Skeletal muscle tissue (tissue), 4 donors: Measurements from ENCODE around the gene NUAK1. TPM values are rescaled to one million over a fixed set of nuclear protein-coding genes. Genes with fewer than 3 reads are reported as not detected.

ENCODE experiments used
- H3K27ac ChIP-seq: one replicate; pipeline ENCODE4 v1.7.0; 2013; ENCODE audit warnings: mild to moderate bottlenecking, low read depth, low read length, inconsistent platforms
- H3K27me3 ChIP-seq, 3 donors: one replicate each; pipeline ENCODE4 v1.7.0; 2013; ENCODE audit warnings: low read length in 3 of 3; ENCODE audit not compliant: control insufficient read depth in 3 of 3, insufficient read depth in 3 of 3
- H3K36me3 ChIP-seq, 3 donors: one replicate each; pipeline ENCODE4 v1.7.0; 2013; ENCODE audit warnings: low read length in 3 of 3; ENCODE audit not compliant: control insufficient read depth in 3 of 3, insufficient read depth in 3 of 3
- H3K4me1 ChIP-seq, 3 donors: one replicate each; pipeline ENCODE4 v1.7.0; 2013; ENCODE audit warnings: low read length in 3 of 3, mild to moderate bottlenecking in 3 of 3; ENCODE audit not compliant: control insufficient read depth in 3 of 3, insufficient read depth in 3 of 3
- H3K4me3 ChIP-seq, 3 donors: one replicate each; pipeline ENCODE4 v1.7.0; 2013; ENCODE audit warnings: low read length in 3 of 3
- H3K9ac ChIP-seq, 3 donors: one replicate each; pipeline ENCODE4 v1.7.0; 2013; ENCODE audit warnings: low read length in 3 of 3, mild to moderate bottlenecking in 3 of 3, moderate library complexity in 2 of 3, low read depth in 1 of 3
- H3K9me3 ChIP-seq, 3 donors: one replicate each; pipeline ENCODE4 v1.7.0; 2013; ENCODE audit warnings: low read length in 3 of 3; ENCODE audit not compliant: control insufficient read depth in 3 of 3
- total RNA-seq: library from RNA; depleted of rRNA; stranded (reverse); fragments of >200 nt; gene quantifications from one replicate; pipeline ENCODE4 v1.2.3, GENCODE V29; 2014
- donor health status: Osteomylitis.

NUAK1 gene
- total RNA-seq, 1 donor from 2014 or later: 9.4 TPM

- Histone ChIP-seq H3K4me3 (peak overlapping the region in 1 of 3 donors; percentile 15), H3K4me1 (peaks cover 51 to 70% (median 63%) of the 10 kb centered on the region in 3 donors), H3K36me3 (no peaks in the 10 kb centered on the region), H3K27ac (peak overlapping the region; percentile 72), H3K9ac (peak overlapping the region; percentile 51 to 54 (median 51)), H3K27me3 (no peaks in the 10 kb centered on the region), H3K9me3 (no peaks in the 10 kb centered on the region)
Measured at GRCh38 chr12:106113824-106114446, 24.8 kb downstream of the NUAK1 start.

DNA sequence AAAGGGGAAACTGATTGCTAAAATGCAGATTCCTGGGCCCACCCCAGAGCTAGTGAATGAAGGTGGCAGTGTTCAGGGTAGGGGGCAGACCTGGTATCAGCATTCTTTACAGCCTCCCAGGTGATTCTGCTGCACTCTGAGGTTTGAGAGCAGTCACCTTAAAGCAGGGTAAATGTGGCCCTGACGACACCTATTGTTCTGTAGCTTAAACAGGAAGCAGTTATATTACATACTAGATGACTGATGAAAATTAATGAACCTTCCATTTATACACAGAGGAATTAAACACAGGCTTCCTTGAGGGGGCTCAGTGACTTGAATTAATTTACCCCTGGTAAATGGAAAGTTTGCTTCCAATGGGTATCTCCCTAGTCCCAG is 25.3 kb downstream of the NUAK1 start:
- H3K36me3 ChIP-seq: no peaks in the 10 kb centered on the region
- H3K27me3 ChIP-seq: no peaks in the 10 kb centered on the region
- peak overlapping the region; percentile 72 for H3K27ac ChIP-seq
- peak overlapping the region in 1 of 3 donors; percentile 35 for H3K4me3 ChIP-seq
- peak overlapping the region; percentile 39 to 54 (median 51) for H3K9ac ChIP-seq
- H3K9me3 ChIP-seq: no peaks in the 10 kb centered on the region
- peaks cover 50 to 75% (median 64%) of the 10 kb centered on the region in 3 donors for H3K4me1 ChIP-seq

GRCh38 chr12:106113042-106113441 is 25.7 kb downstream of the NUAK1 start:
- peaks cover 50 to 76% (median 64%) of the 10 kb centered on the region in 3 donors for H3K4me1 ChIP-seq
- H3K27ac ChIP-seq: peak overlapping the region; percentile 72
- H3K4me3 ChIP-seq: peak overlapping the region in 1 of 3 donors; percentile 35

DNA sequence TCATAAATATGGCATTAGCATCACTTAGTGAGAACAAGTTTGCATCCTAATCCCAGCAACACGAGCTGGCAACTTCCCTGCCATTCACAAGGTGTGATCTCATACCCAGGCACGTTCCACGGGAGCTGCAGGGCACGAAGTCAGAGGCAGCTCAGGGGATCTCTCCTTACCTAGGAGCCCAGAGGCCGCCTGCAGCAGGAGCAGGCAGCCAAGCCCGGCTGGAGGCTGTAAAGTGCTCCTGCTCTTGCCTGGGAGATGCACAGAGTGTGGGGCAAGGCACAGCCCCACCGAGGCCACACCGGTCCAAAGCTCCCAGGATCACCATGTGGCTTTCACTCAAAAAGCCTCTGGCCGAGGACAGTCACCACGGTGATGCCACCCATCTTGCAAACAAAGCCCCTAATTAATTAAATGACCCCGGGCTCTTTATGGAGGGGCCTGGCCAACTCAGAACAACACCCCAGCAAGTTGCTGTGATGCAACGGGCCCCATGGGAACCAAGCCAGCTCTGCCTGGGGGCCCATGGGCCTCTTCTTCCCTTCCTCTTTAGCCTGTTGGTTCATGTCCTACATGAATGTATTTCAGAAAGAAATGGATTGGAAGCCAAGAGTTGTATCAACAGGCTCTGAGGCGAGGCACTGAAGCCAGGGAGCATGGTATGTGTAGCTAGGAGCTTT is 26.5 kb downstream of the NUAK1 start:
- H3K27ac ChIP-seq: no peak overlapping the region
- no peak overlapping the region for H3K4me3 ChIP-seq
- no peak overlapping the region for H3K9ac ChIP-seq
- no peaks in the 10 kb centered on the region for H3K27me3 ChIP-seq
- no peaks in the 10 kb centered on the region for H3K9me3 ChIP-seq
- H3K36me3 ChIP-seq: no peaks in the 10 kb centered on the region
- peaks cover 49 to 81% (median 67%) of the 10 kb centered on the region in 3 donors for H3K4me1 ChIP-seq

More at GRCh38 chr12:106113042-106113441, 25.7 kb downstream of the NUAK1 start:
- H3K36me3 ChIP-seq: no peaks in the 10 kb centered on the region
- H3K27me3 ChIP-seq: no peaks in the 10 kb centered on the region
- H3K9ac ChIP-seq: peak overlapping the region in 2 of 3 donors; percentile 39 to 40
- H3K9me3 ChIP-seq: no peaks in the 10 kb centered on the region

- no peak overlapping the region for H3K9ac ChIP-seq
- H3K36me3 ChIP-seq: peaks cover 0 to under 1% (median 0%) of the 10 kb centered on the region in 3 donors
- no peaks in the 10 kb centered on the region for H3K9me3 ChIP-seq
- no peaks in the 10 kb centered on the region for H3K27me3 ChIP-seq
- no peak overlapping the region for H3K27ac ChIP-seq
- no peak overlapping the region for H3K4me3 ChIP-seq
- peaks cover 56 to 81% (median 78%) of the 10 kb centered on the region in 3 donors for H3K4me1 ChIP-seq
Measured at GRCh38 chr12:106110626-106111300, 28.0 kb downstream of the NUAK1 start.

DNA sequence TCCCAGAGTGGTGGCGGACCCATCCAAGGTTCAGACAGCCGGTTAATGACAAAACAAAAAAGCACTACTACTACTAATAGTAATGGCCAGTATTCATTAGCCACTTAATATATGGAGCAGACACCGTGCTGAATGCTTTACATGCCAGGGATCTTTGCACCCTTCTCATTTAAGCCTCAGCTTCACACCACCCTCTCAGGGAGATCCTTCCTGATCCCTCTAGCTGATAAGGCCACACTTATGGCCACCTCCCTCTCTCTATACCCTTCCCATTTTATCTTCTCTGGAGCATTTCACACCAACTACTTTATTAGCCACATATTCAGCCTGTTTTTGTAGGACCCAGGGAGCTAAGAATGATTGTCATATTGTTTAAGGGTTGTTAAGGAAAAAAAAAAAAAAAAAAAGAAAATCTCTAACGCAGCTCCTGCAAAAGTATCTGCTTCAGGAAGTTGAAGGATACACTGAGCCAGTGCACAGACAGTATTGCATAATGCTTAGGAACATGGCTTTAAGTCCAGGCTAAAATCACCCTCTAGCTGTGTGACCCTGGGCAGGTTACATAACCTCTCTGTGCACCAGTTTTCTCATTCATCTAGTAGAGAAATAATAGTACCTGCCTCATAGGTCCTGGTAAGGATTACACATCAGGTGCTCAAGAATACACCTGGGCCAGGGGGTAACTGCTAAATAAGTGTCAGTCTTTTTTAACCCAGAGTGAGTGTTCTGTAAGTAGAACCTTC is 29.4 kb downstream of the NUAK1 start:
- peaks cover 0 to 3% (median 0%) of the 10 kb centered on the region in 3 donors for H3K36me3 ChIP-seq
- H3K4me3 ChIP-seq: no peak overlapping the region
- peaks cover 50 to 73% (median 72%) of the 10 kb centered on the region in 3 donors for H3K4me1 ChIP-seq
- no peaks in the 10 kb centered on the region for H3K9me3 ChIP-seq
- H3K27ac ChIP-seq: no peak overlapping the region
- H3K9ac ChIP-seq: no peak overlapping the region
- no peaks in the 10 kb centered on the region for H3K27me3 ChIP-seq

- no peaks in the 10 kb centered on the region for H3K9me3 ChIP-seq
- no peak overlapping the region for H3K27ac ChIP-seq
- peaks cover 0 to 6% (median 0%) of the 10 kb centered on the region in 3 donors for H3K36me3 ChIP-seq
- H3K4me3 ChIP-seq: no peak overlapping the region
- H3K9ac ChIP-seq: no peak overlapping the region
- no peaks in the 10 kb centered on the region for H3K27me3 ChIP-seq
- H3K4me1 ChIP-seq: peaks cover 41 to 68% (median 65%) of the 10 kb centered on the region in 3 donors
Measured at GRCh38 chr12:106108185-106108835, 30.4 kb downstream of the NUAK1 start.

DNA sequence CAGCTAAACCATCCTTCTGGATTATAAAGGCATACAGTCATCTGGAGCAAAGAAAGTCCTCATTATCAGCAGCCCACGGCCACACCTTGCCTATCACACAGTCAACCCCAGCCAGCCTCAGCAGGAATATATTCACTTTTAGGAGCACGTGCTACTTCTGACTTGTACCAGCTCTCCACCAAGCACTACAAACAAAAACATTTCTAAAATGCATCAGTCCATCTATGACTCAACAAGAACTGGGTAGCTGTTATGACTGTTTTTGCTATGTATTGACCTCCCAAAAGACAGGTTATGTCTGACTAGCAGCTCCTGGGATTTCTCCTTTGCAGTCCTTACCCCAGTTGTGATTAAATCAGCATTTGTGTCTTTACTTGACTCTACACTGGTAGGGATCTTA is 31.2 kb downstream of the NUAK1 start:
- no peaks in the 10 kb centered on the region for H3K27me3 ChIP-seq
- peaks cover 34 to 68% (median 64%) of the 10 kb centered on the region in 3 donors for H3K4me1 ChIP-seq
- peaks cover 0 to 9% (median 0%) of the 10 kb centered on the region in 3 donors for H3K36me3 ChIP-seq
- H3K27ac ChIP-seq: no peak overlapping the region
- no peak overlapping the region for H3K9ac ChIP-seq
- no peaks in the 10 kb centered on the region for H3K9me3 ChIP-seq
- H3K4me3 ChIP-seq: no peak overlapping the region

DNA sequence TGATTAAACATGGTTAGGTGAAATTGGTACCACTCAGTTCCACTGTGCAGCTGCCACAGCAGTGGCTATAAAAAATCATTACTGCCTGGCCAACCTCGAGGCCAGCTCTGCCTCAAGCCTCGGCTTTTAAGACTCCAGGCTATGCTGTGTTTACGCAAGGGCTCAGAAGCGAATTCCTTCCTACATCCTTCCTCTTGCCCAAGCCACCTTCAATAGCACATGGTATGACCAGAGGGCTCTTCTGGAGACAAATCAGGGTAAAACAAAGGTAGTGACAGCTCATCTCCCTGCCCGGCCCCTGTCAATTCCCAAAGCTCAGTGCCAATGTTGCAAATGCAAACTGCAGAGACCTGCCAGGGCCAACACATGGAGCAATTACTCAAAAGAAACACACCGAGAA is 31.9 kb downstream of the NUAK1 start:
- H3K36me3 ChIP-seq: peaks cover 0 to 9% (median 0%) of the 10 kb centered on the region in 3 donors
- peaks cover 30 to 66% (median 59%) of the 10 kb centered on the region in 3 donors for H3K4me1 ChIP-seq
- no peaks in the 10 kb centered on the region for H3K9me3 ChIP-seq
- H3K4me3 ChIP-seq: no peak overlapping the region
- H3K27me3 ChIP-seq: no peaks in the 10 kb centered on the region
- no peak overlapping the region for H3K27ac ChIP-seq
- H3K9ac ChIP-seq: no peak overlapping the region
